Cardiac muscle cell (in vitro differentiated cells and primary cell): ENCODE results near the gene SDC3. TPM values are rescaled to one million over a fixed set of nuclear protein-coding genes. Genes with fewer than 3 reads are reported as not detected.

Source experiments
- DNase-seq, 2 donors: peaks; one replicate each; pipeline versions ENCODE4 v3.0.0 to v3.0.0-alpha.2; 2010 to 2017; ENCODE audit warnings: low read depth in 1 of 2, low spot score in 1 of 2
- H3K27ac ChIP-seq: fragments of 200-600 bp; sonication (generic); 2 replicates; pipeline ENCODE4 v1.5.1; 2016
- H3K27me3 ChIP-seq: fragments of 200-600 bp; sonication (generic); 2 replicates; pipeline ENCODE4 v1.6.0; 2016; ENCODE audit warnings: control low read depth
- H3K36me3 ChIP-seq: fragments of 200-600 bp; sonication (generic); 2 replicates; pipeline ENCODE4 v1.5.1; 2016; ENCODE audit warnings: control low read depth
- H3K4me1 ChIP-seq: fragments of 200-600 bp; sonication (generic); 2 replicates; pipeline ENCODE4 v1.8.1; 2017; ENCODE audit warnings: low read depth, mild to moderate bottlenecking, mixed run types
- H3K4me3 ChIP-seq: fragments of 200-600 bp; sonication (generic); 2 replicates; pipeline ENCODE4 v1.5.1; 2016; ENCODE audit warnings: mild to moderate bottlenecking
- H3K9me3 ChIP-seq: fragments of 200-600 bp; sonication (generic); 2 replicates; pipeline ENCODE4 v1.5.1; 2017; ENCODE audit warnings: low read depth, mild to moderate bottlenecking, control low read depth
- polyA plus RNA-seq: library from polyadenylated mRNA; unstranded; fragments of >200 nt; fragmentation: Nextera tagmentation; extraction: Ambion mirVana; gene quantifications from 2 replicates; pipeline ENCODE4 v1.2.1, GENCODE V29; 2016
- total RNA-seq: library from RNA; depleted of rRNA; stranded (reverse); fragments of >200 nt; gene quantifications from 2 replicates; pipeline ENCODE4 v1.2.3, GENCODE V29; 2016
- TF ChIP-seq, protein P1 (sequence below): IDR thresholded peaks from 2 replicates; pipeline ENCODE4 v1.5.1; 2012; ENCODE audit warnings: low read depth, mild to moderate bottlenecking, low read length

SDC3 gene
- total and polyA plus RNA-seq, 2 experiments from 2014 or later = 85.2 to 89.2 TPM

DNA sequence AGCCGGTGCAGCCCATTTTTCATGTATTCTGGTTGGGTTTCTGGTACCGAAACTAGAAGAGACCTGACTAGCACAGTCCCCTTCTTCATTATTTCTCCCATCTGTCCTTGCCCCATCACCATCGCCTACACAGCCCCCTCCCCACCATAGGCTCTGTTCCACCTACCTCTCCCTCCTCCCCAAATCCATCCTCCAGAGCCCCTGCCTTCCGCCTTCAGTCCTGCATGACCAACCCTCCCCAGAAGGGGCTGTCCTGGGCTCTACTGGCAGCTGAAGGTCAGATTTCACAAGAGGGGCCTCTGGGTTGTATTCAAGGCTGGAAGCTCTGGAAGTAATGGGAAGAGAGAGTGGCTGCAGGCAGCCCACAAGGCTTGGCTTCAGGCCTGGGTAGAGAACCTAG, 55.2 kb downstream of the SDC3 start:
- TF ChIP-seq, protein P1, sequence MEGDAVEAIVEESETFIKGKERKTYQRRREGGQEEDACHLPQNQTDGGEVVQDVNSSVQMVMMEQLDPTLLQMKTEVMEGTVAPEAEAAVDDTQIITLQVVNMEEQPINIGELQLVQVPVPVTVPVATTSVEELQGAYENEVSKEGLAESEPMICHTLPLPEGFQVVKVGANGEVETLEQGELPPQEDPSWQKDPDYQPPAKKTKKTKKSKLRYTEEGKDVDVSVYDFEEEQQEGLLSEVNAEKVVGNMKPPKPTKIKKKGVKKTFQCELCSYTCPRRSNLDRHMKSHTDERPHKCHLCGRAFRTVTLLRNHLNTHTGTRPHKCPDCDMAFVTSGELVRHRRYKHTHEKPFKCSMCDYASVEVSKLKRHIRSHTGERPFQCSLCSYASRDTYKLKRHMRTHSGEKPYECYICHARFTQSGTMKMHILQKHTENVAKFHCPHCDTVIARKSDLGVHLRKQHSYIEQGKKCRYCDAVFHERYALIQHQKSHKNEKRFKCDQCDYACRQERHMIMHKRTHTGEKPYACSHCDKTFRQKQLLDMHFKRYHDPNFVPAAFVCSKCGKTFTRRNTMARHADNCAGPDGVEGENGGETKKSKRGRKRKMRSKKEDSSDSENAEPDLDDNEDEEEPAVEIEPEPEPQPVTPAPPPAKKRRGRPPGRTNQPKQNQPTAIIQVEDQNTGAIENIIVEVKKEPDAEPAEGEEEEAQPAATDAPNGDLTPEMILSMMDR = peak; percentile 8
- Histone ChIP-seq H3K27ac (peak overlapping the region; percentile 78), H3K9me3 (no peaks in the 10 kb centered on the region), H3K4me1 (peaks cover 10% of the 10 kb centered on the region), H3K27me3 (no peaks in the 10 kb centered on the region), H3K36me3 (no peaks in the 10 kb centered on the region), H3K4me3 (no peak overlapping the region)
- DNase-seq = peak; percentile 47 to 57

DNA sequence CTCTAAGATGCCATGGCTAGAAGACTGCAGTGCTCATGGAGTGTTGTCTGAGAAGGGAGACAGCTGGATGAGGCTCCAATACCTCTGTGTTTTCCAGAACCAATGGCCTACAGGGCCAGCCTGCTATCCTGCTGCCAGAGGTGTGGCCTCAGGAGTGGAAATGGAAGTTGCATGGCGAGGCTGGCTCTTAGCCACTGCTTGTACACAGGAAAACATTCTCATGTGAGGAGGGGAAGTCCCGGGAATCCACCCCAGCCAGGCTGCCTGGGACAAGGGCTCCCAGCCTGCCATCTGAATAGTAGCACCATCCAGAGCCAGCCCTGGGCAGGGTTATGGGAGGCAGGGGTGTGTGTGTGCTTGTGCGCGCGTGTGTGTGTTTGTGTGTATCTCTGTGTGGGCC, 56.5 kb downstream of the SDC3 start:
- Histone ChIP-seq H3K27ac (no peak overlapping the region), H3K9me3 (no peaks in the 10 kb centered on the region), H3K27me3 (no peaks in the 10 kb centered on the region), H3K4me3 (no peak overlapping the region), H3K4me1 (peaks cover 10% of the 10 kb centered on the region), H3K36me3 (no peaks in the 10 kb centered on the region)
- TF ChIP-seq, protein P1 = no peak
- peak in 1 of 2 donors; percentile 86 for DNase-seq

DNA sequence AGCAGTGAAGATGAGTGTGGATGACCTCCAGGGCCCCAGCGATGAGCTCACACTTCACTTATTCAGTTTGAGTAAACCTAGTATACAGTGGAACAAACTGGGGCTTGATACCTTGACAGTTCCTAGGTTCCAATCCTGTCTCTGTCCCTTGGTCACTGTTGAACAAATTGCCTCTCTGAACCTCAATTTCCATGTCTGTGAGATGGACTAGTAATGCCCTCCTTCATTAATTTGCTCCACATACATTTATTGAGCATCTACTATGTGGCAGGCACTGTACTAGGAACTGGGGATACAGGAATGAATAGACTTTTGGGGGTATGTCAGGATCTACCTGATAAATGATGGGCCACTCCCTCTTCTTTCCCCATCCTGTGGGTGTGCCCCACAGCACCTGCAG, 57.3 kb downstream of the SDC3 start:
- DNase-seq = no peak
- H3K36me3 ChIP-seq = no peaks in the 10 kb centered on the region
- H3K9me3 ChIP-seq = no peaks in the 10 kb centered on the region
- H3K4me1 ChIP-seq = peaks cover 10% of the 10 kb centered on the region
- no peaks in the 10 kb centered on the region for H3K27me3 ChIP-seq
- H3K27ac ChIP-seq = no peak overlapping the region
- H3K4me3 ChIP-seq = no peak overlapping the region
- TF ChIP-seq, protein P1 = no peak

DNA sequence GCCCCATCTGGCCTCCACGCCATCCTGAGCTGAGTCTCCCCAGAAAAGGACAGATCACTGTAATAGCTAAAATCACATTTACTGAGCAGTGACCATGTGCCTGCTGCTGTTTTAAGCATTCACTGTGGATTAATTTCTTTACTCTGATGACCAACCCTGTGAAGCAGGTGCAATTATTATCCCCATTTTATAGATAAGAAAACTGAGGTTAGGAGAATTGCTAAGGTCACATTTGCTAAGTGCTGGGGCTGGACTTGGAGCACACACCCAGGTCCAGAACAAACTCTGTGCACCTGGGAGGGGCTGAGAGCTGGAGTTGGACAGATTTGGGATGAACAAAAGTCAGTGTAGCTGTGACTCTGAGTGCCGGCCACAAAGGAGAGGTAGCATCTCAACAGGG, 58.0 kb downstream of the SDC3 start:
- DNase-seq = no peak
- no peak overlapping the region for H3K27ac ChIP-seq
- H3K36me3 ChIP-seq = no peaks in the 10 kb centered on the region
- H3K27me3 ChIP-seq = no peaks in the 10 kb centered on the region
- no peaks in the 10 kb centered on the region for H3K9me3 ChIP-seq
- H3K4me1 ChIP-seq = peaks cover 10% of the 10 kb centered on the region
- no peak overlapping the region for H3K4me3 ChIP-seq
- TF ChIP-seq, protein P1 = no peak

DNA sequence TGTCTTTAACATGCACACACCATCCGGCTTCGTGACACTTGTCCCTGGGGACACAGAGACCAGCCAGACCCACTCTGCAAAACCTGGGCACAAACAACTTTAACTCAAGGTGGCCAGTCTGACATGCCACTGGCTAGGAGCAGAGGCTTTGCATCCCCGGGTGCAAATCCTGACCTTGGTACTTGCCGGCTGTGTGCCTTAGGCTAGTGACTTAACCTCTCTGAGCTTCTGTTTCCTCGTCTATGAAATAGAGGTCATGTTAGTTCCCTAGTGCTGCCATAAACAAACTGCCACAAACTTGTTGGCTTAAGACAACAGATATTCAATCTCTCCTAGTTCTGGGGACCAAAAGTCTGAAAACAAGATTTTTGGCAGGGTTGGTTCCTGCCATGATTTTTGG, 60.4 kb downstream of the SDC3 start:
- peaks cover under 1% of the 10 kb centered on the region for H3K4me1 ChIP-seq
- no peak overlapping the region for H3K4me3 ChIP-seq
- H3K27me3 ChIP-seq = no peaks in the 10 kb centered on the region
- H3K27ac ChIP-seq = no peak overlapping the region
- TF ChIP-seq, protein P1 = no peak
- H3K36me3 ChIP-seq = no peaks in the 10 kb centered on the region
- H3K9me3 ChIP-seq = no peaks in the 10 kb centered on the region
- no peak for DNase-seq
